ENCODE measurements around the gene NPW. TPM values are rescaled to one million over a fixed set of nuclear protein-coding genes. Genes with fewer than 3 reads are reported as not detected.

NPW gene
- total and polyA plus RNA-seq, 12 donors = 0.50 to 3.9 (median 1.2) TPM; not detected in 6

- WGBS, 4 donors = 89 to 94% (median 93%) methylated on average over 3 to 33 of the region's 33 CpGs
- H3K27me3 ChIP-seq = peaks cover 26% of the 10 kb centered on the region
- H3K4me1 ChIP-seq (replicated peaks in 1 of 2) = peaks cover 7 to 12% of the 10 kb centered on the region in 2 donors
- no peak overlapping the region for H3K4me3 ChIP-seq
- no peak for DNase-seq
- H3K27ac ChIP-seq = no peak overlapping the region
- TF ChIP-seq CTCF (IDR thresholded peaks at IDR 0.05) = no peak
- TF ChIP-seq POLR2A (IDR thresholded peaks at IDR 0.05) = no peak
- H3K36me3 ChIP-seq (replicated peaks in 1 of 2) = peaks cover 0 to 47% of the 10 kb centered on the region in 2 donors
- no peaks in the 10 kb centered on the region for H3K9me3 ChIP-seq (replicated peaks in 1 of 3)
- intact Hi-C loops (cut with DNase I) = no loop called here
These were observed 42.4 kb upstream of the NPW start for GRCh38 chr16:1976951-1977874.

- 93 to 97% (median 95%) methylated on average over 5 to 18 of the region's 18 CpGs; no CpG with 5 or more reads in 1 of the 4 donors for WGBS, 4 donors
- Histone ChIP-seq H3K36me3 (replicated peaks in 1 of 2) (peaks cover 0 to 47% of the 10 kb centered on the region in 2 donors), H3K27ac (no peak overlapping the region), H3K4me1 (replicated peaks in 1 of 2) (peaks cover 2 to 5% of the 10 kb centered on the region in 2 donors), H3K27me3 (peaks cover 26% of the 10 kb centered on the region), H3K9me3 (replicated peaks in 1 of 3) (no peaks in the 10 kb centered on the region), H3K4me3 (no peak overlapping the region)
- no peak for DNase-seq
- TF ChIP-seq CTCF (IDR thresholded peaks at IDR 0.05) (no peak), POLR2A (IDR thresholded peaks at IDR 0.05) (no peak)
- intact Hi-C loops (cut with DNase I) = no loop called here
These were observed 41.7 kb upstream of the NPW start for GRCh38 chr16:1977875-1978268.

- intact Hi-C loops (cut with DNase I) = no loop called here
- Histone ChIP-seq H3K4me3 (no peak overlapping the region), H3K36me3 (replicated peaks in 1 of 2) (peaks cover 0 to 47% of the 10 kb centered on the region in 2 donors), H3K9me3 (replicated peaks in 1 of 3) (no peaks in the 10 kb centered on the region), H3K27me3 (peaks cover 26% of the 10 kb centered on the region), H3K27ac (no peak overlapping the region), H3K4me1 (replicated peaks in 1 of 2) (peaks cover 0 to 7% of the 10 kb centered on the region in 2 donors)
- DNase-seq = no peak
- TF ChIP-seq CTCF (IDR thresholded peaks at IDR 0.05) = no peak
- TF ChIP-seq POLR2A (IDR thresholded peaks at IDR 0.05) = no peak
- 82 to 91% (median 82%) methylated on average over 12 to 37 of the region's 37 CpGs for WGBS, 4 donors
These were observed 41.0 kb upstream of the NPW start for GRCh38 chr16:1978476-1979120.

- peaks cover 0 to 8% of the 10 kb centered on the region in 2 donors for H3K4me1 ChIP-seq (replicated peaks in 1 of 2)
- H3K36me3 ChIP-seq (replicated peaks in 1 of 2) = peaks cover 0 to 42% of the 10 kb centered on the region in 2 donors
- TF ChIP-seq POLR2A (IDR thresholded peaks at IDR 0.05) (no peak), CTCF (IDR thresholded peaks at IDR 0.05) (no peak)
- no peaks in the 10 kb centered on the region for H3K9me3 ChIP-seq (replicated peaks in 1 of 3)
- no peak overlapping the region for H3K27ac ChIP-seq
- peaks cover 26% of the 10 kb centered on the region for H3K27me3 ChIP-seq
- no peak for DNase-seq
- no peak overlapping the region for H3K4me3 ChIP-seq
- intact Hi-C loops (cut with DNase I) = no loop called here
- 37 to 54% (median 40%) methylated on average over 16 to 70 of the region's 70 CpGs for WGBS, 4 donors
These were observed 40.1 kb upstream of the NPW start for GRCh38 chr16:1979271-1980029.

Measured in adrenal gland (tissue), 12 donors.